HG03095 (cell line): ENCODE data around the gene R3HDM2.

Source experiments
- ATAC-seq: cut with Tn5 transposase; IDR thresholded peaks from one replicate; pipeline ENCODE4 v1.9.1; 2021; ENCODE audit warnings: moderate library complexity; ENCODE audit not compliant: unreplicated experiment

R3HDM2 gene

GRCh38 chr12:57219993-57220754 lies 210.7 kb downstream of the R3HDM2 start:
- ATAC-seq = no peak

GRCh38 chr12:57219205-57219992 lies 211.4 kb downstream of the R3HDM2 start:
- no peak for ATAC-seq

GRCh38 chr12:57218030-57218853 lies 212.6 kb downstream of the R3HDM2 start:
- ATAC-seq = no peak

GRCh38 chr12:57216921-57217879 lies 213.6 kb downstream of the R3HDM2 start:
- no peak for ATAC-seq

DNA sequence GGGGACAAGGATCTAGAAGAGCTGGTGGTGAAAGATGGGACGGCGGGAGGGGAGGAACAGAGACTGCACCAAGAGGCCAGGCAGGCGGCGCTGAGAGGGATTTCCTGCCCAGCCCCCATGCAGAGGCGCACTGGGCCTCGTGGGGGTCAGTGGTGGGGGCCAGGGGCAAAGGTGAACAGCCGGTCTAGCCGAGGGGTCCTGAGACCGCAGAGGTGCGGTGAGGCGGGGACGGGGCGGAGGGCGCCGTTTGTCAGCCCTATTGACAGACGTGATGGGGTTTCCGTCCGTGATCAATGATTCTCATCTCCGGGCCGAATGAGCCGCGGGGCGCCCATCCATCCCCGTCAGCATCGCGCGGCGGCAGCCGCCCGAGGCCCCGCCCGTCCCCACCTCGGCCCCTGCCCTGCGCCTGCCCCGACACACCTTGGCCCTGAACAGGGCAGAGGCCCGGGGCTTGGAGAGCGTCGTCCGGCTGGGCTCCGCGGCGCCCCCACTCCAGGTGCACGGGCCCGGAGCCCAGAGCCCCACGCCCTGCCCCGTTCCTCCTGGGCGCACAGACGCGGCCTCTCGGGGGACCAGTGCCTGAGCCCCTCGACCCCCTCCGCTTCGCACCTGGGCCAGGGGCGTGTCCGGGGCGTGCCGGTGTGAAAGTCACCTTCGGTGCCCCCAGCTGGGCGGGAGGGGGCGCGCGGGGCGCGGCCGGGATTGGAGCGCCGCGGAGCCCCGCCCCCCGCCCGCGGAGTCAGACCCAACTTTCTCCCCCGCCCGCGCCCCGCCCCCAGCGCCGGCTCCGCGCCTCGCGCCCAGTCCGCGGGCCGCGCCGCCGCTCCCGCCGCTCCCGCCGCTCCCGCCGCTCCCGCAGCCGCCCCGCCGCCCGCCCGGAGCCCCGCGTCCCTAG lies 214.6 kb downstream of the R3HDM2 start, which contains the start of gene NXPH4:
NXPH4 (plus strand) TSS at position 781 of the 898 bp plus-strand sequence. CDS start 176 bp downstream, outside the sequence.
- ATAC-seq = peak; percentile 15

- peak; percentile 35 for ATAC-seq
These were observed 215.2 kb downstream of the R3HDM2 start for GRCh38 chr12:57215668-57216013.

- no peak for ATAC-seq
These were observed 215.8 kb downstream of the R3HDM2 start for GRCh38 chr12:57215065-57215464.

- ATAC-seq = no peak
These were observed 216.5 kb downstream of the R3HDM2 start for GRCh38 chr12:57214398-57214781.

DNA sequence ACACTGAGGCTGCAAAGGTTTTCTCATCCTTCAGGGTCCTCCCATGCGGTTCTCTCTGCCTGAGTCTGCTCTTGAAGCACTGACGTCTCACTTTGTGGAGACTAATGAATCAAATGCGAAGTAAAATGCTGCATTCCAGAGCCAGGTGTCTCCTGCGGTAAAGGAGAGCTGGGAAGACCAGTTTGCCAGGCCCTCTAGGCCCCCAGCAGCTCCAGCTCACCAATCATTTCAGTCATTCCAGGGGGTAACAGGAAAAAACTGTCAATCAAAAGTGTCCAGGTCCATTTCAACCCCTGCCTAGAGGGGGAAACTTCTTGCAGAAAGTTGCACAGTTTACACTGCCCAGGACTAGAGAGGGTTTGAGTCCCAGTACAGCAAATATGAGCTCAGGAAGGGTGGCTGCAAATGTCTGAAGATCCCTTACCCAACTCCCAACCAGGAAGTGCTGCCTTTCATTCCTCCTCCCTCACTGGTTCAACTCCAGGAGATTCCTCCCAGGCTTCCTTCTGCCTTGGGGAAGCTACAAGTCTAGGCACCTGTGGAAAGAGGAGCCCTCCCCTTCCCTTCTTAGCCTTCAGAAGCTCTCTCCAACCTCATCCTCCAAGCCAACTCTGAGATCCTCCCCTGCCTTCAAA lies 217.0 kb downstream of the R3HDM2 start:
- no peak for ATAC-seq

- no peak for ATAC-seq
These were observed 217.7 kb downstream of the R3HDM2 start for GRCh38 chr12:57213058-57213715.

- no peak for ATAC-seq
These were observed 218.2 kb downstream of the R3HDM2 start for GRCh38 chr12:57212701-57213057.

DNA sequence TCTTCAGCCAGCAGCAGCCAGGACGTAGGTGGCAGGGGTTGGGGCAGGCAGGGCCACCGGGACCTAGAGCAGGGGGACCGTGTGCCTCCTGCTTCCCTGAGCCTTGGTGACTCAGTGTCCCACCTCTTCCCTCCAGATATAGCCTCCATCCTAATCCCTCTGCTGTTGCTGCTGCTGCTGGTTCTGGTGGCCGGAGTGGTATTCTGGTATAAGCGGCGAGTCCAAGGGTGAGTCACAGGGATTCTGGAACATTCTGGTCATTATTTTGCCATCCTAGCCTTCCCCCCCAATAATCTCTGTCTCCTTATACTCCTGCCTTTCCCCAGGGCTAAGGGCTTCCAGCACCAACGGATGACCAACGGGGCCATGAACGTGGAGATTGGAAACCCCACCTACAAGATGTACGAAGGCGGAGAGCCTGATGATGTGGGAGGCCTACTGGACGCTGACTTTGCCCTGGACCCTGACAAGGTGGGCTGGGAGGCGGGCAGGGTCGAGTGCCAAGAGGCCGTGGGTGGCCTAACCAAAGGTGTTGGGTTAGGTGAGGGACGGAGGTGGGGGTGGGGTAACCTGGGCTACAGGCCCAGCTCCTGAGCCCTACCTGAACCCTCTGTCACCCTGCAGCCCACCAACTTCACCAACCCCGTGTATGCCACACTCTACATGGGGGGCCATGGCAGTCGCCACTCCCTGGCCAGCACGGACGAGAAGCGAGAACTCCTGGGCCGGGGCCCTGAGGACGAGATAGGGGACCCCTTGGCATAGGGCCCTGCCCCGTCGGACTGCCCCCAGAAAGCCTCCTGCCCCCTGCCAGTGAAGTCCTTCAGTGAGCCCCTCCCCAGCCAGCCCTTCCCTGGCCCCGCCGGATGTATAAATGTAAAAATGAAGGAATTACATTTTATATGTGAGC lies 218.8 kb downstream of the R3HDM2 start:
- ATAC-seq = no peak

- ATAC-seq = no peak
These were observed 219.7 kb downstream of the R3HDM2 start for GRCh38 chr12:57210926-57211692.

- ATAC-seq = no peak
These were observed 220.4 kb downstream of the R3HDM2 start for GRCh38 chr12:57210461-57210860.

- ATAC-seq = no peak
These were observed 220.9 kb downstream of the R3HDM2 start for GRCh38 chr12:57209916-57210315.

- ATAC-seq = no peak
These were observed 222.1 kb downstream of the R3HDM2 start for GRCh38 chr12:57208631-57209282.
